ENCODE data around the gene SEPSECS.

- TF ChIP-seq CTCF (IDR thresholded peaks at IDR 0.05) = no peak
- no peak for TF ChIP-seq POLR2AphosphoS5 (IDR thresholded peaks at IDR 0.05; ENCODE audit: low read depth, low read length)
- TF ChIP-seq REST (IDR thresholded peaks at IDR 0.05; ENCODE audit: insufficient read depth in 1 of 2, low read depth in 2 of 2, low read length in 1 of 2) = no peak
Measured at GRCh38 chr4:25089051-25089763, 71.0 kb downstream of the SEPSECS start.

All from Panc1 (cell line).